LNCAP (cell line): Measurements from ENCODE around the gene RPTOR.

Source experiments
- CTCF ChIP-seq: fragments of 450-650 bp; IDR thresholded peaks from 2 replicates; pipeline ENCODE4 v1.5.1; 2017; ENCODE audit warnings: mild to moderate bottlenecking

Gene RPTOR

GRCh38 chr17:80501741-80502577, 42.7 kb upstream of the RPTOR start:
- TF ChIP-seq CTCF: no peak

- TF ChIP-seq CTCF: no peak
Observed at GRCh38 chr17:80502578-80502877, 42.1 kb upstream of the RPTOR start.

GRCh38 chr17:80503031-80503430, 41.6 kb upstream of the RPTOR start:
- TF ChIP-seq CTCF: no peak

GRCh38 chr17:80503921-80504320, 40.7 kb upstream of the RPTOR start:
- no peak for TF ChIP-seq CTCF

- no peak for TF ChIP-seq CTCF
Observed at GRCh38 chr17:80504686-80505413, 39.8 kb upstream of the RPTOR start.

GRCh38 chr17:80507965-80508364, 36.7 kb upstream of the RPTOR start:
- TF ChIP-seq CTCF: no peak

GRCh38 chr17:80509311-80509710, 35.3 kb upstream of the RPTOR start:
- no peak for TF ChIP-seq CTCF
